SKM-1 (cell line): Measurements from ENCODE around the gene PRDM2.

Source experiments
- DNase-seq: peaks from one replicate; lab custom pipeline; 2025; ENCODE audit not compliant: unreplicated experiment; lab: John Stamatoyannopoulos, UW

PRDM2 gene

GRCh38 chr1:13812456-13813397 is 112.7 kb downstream of the PRDM2 start:
- no peak for DNase-seq

DNA sequence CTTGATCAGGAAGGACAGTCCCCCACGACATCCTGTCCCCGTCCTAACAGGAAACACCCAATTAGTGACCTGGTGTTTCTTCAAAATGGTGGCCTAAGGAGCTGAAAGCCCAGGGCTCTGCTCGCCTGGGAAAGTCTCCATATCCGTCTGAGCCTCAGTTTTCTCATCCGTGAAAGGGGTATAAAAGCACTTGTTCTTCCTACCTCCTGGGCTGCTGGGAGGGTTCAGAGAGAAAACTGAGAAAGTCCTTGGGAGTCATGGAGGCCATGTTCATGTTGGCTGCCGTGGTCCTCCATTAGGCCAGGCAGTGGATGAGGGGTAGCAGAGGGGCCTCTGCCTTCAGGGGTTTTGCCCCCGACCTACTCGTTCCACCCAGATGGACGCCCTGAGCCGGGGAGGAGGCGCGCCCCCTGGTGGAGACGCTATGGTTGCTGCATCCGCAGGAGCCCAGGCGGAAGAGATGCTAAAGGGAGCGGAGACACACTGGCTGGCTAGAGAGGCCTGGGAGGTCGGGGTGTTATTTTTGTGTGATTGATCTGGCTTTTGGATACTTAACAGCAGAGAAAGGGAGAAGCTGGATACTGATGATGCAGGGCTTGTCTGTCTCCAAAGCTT is 113.5 kb downstream of the PRDM2 start:
- no peak for DNase-seq

DNA sequence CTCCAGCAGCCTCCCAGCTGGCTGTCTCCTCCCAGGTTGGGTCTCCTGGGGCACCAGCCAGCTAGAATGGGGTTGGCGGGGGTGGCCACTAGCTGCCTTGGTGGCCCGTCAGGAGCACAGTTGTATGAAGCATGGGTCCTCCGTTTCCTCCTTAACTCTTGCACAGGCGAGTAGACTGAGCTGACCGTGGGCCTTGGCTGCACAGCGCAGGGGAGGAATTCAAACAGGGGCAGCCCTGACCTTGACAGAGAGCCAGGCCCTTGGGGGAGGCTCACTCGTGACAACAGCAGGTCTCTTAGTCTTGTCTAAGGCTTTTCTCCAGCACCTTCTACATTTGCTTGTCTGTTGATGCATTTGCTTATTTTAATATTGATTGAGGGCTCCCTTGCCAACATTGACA is 114.1 kb downstream of the PRDM2 start:
- no peak for DNase-seq

- no peak for DNase-seq
Observed at GRCh38 chr1:13816016-13816760, 116.2 kb downstream of the PRDM2 start.

DNA sequence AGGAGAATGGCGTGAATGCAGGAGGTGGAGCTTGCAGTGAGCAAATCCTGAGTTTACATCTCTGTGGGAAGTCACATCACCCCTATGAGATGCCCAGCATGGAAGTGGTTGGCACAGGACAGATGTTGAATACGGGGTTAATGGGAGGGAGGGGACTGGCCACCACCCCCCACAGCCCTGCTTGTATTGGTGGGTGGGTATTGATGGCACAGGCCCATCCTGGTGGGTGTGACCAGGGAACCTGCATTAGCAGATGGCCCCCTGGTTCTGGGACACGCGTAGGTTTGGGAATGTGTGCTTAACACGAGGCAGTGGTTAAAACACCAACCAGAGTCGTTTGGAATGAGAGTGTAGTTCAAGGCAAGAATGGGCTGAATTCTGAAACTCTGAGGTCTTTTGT is 117.9 kb downstream of the PRDM2 start:
- no peak for DNase-seq

- no peak for DNase-seq
Observed at GRCh38 chr1:13818926-13819325, 118.9 kb downstream of the PRDM2 start.

DNA sequence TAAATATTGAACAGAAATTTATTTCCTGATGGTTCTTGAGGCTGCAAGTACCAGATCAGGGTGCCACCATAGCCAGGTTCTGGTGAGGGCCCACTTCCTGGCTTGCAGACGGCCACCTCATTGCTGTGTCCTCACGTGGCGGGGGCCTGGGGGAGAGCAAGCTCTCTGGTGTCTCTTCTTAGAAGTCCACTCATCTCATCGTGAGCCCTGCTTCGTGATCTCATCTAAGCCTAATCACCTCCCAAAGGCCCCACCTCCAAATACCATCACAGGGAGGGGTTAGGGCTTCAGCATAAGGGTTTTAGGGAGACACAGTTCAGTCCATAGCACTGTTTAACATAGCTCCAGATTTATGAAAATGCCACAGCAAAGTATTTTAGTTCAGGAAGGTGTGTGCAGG is 119.7 kb downstream of the PRDM2 start:
- no peak for DNase-seq

DNA sequence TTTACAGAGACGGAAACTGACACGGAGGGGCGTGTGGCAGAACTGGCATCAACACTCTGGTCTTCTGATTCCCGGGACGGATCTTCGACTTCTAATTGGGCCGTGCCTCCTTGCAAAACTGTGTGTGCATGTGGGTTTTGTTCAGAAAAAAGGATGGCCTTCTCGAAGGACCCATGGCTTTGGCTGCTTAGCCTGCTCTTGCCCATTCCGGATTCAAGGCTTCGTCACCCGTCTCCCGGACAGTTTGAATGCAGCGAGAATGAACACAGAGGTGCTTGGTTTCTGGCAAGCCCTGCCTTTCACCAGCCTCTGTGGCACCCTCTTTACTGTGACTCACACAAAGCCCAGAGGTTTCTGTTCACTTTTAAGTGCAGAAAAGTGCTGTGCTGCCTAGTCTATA is 120.1 kb downstream of the PRDM2 start:
- DNase-seq: no peak

DNA sequence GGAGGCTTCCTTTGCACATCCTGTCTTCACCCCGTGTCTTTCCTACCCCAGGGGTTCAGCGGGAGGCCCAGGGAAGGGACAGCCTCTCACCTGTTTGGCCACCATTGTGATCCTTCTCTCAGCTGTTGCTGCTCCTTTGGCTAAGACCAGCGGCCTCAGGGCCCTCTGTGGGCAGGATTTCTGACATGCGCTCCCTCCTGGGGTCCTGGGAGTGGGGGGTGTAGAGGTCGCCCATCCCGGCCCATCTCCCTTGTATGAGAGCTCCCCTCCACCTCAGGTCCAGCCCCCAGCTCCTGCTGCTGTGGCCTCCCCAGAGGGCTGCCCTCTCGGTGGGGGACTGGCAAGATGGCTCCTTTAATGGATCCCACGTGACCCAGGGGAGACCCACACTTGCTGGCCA is 120.5 kb downstream of the PRDM2 start:
- DNase-seq: no peak

DNA sequence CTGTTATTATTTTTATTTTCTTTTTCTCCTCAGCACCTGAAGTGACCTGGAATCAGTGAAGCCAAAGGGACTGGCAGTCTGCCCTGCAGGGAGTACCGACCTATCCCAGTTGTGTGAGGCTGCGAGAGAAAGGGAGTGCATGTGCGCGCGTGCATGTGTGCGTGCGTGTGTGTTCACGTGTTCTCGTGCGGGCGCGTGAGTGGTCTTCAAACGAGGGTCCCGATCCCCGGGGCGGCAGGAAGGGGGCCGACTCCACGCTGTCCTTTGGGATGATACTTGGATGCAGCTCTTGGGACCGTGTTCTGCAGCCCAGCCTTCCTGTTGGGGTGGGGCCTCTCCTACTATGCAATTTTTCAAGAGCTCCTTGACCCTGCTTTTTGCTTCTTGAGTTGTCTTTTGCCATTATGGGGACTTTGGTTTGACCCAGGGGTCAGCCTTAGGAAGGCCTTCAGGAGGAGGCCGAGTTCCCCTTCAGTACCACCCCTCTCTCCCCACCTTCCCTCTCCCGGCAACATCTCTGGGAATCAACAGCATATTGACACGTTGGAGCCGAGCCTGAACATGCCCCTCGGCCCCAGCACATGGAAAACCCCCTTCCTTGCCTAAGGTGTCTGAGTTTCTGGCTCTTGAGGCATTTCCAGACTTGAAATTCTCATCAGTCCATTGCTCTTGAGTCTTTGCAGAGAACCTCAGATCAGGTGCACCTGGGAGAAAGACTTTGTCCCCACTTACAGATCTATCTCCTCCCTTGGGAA is 123.3 kb downstream of the PRDM2 start:
- no peak for DNase-seq

GRCh38 chr1:13823936-13824335 is 123.9 kb downstream of the PRDM2 start:
- no peak for DNase-seq

DNA sequence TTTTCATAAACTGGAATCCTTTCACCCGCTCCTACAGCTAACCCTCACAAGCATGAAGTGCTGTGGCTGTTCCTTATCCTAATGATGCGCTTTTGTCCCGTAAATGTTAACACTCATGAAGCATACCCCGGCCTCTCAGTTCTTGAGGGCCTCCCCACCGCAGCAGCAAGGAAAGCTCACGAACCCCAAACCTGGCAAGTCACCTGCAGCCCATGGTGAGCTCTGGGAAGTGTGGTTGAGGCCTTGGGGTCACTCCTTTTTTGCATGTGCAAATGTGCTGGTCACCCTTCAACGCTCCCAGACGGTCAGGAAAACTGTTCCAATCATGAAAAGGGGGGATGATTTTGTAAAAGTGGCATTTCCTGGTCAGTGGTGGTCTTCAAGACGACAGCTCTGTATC is 124.6 kb downstream of the PRDM2 start:
- DNase-seq: no peak

GRCh38 chr1:13825033-13825432 is 125.0 kb downstream of the PRDM2 start:
- DNase-seq: no peak

DNA sequence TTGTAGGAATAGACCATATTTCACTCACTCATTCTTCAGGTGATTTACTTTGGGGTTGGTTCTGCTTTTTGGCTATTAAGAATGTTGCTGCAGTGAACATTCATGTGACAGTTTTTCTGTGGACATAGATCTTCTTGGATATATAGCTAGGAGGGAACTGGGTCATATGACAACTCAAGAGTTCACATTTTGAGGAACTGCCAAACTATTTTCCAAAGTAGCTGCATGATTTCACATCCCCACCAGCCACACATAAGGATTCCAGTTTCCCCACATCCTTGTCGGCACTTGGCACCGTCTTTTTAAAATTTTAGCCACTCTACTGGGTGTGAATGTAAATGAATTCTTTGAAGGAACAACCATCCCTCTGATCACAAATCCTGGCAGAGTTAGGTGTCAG is 126.0 kb downstream of the PRDM2 start:
- DNase-seq: no peak

DNA sequence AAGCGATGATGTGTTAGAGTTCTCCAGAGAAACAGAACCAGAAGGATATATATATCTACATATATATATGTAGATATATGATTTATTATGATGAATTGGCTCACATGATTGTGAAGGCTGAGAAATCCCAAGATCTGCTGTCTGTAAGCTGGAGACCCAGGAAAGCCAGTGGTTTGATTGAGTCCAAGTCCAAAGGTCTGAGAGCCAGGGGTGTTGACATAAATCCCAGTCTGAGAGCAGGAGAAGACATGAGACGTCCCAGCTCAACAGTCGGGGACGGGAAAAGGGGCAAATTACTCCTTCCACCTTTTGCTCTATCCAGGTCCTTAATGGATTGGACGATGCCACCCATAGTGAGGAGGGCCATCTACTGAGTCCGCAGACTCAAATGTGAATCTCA is 126.6 kb downstream of the PRDM2 start:
- no peak for DNase-seq

DNA sequence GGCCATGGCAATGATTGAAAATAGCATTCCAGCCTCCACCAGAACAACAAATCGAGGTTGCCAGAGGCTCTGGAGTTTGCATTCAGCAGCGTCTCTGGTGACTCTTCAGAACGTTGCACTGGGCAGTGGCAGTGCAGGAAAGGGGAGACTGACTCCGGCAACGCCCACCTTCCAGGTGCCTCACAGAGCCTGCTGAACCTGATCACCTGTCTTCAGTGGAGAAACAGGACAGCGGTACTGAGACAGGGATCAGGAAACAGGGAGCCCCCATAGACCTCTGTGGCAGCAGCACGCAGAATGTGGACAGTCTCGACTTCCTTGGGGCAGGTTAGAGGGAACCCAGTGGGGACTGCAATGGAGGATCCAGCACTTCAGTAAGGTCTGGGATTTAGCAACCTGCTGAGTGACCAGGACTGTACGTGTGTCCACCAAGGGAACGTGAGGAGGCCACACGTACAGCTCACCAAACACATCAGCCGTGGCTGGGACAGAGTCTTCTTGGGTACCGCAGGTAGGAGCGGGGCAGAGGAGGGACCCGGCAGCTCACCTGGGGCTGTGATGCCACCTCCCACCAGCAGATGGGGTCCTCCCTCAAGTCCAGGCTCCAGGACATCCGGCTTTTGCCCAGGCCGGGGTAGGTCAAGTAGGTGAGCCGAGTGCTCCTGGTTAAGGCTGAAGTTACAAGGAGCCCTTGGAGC is 128.6 kb downstream of the PRDM2 start:
- no peak for DNase-seq

GRCh38 chr1:13829152-13829769 is 129.3 kb downstream of the PRDM2 start:
- no peak for DNase-seq

- no peak for DNase-seq
Observed at GRCh38 chr1:13830170-13830569, 130.2 kb downstream of the PRDM2 start.

DNA sequence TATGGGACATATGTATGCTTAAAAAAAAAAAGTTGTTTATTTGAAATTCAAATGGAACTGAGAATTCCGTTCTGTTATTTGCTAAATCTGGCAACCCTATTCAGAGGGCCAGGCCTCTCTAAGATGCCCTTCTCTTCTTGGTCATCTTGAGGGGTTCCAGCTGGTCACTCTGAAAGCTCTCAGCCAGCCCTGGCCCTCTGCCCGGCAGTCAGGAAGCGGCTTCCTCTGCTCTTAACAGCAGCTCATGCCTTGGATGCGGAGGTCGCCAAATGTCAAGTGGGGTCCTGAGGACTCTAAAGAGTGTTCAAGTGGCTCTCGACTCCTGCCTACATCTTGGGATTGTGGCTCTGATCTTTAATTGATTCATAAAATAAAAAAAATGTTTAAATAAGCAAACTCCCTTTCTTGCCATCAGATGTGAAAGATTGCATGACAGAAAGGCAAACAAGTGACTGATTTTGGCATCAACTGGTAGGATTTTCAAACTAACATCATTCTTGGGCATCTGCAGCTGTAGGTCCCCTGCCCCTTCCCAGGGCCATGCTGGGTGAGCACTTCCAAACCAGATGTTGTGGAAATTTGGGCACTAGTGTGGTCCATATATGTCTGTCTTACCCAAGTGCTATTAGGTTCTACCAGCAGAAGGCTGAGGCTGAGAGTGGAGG is 130.8 kb downstream of the PRDM2 start:
- no peak for DNase-seq

DNA sequence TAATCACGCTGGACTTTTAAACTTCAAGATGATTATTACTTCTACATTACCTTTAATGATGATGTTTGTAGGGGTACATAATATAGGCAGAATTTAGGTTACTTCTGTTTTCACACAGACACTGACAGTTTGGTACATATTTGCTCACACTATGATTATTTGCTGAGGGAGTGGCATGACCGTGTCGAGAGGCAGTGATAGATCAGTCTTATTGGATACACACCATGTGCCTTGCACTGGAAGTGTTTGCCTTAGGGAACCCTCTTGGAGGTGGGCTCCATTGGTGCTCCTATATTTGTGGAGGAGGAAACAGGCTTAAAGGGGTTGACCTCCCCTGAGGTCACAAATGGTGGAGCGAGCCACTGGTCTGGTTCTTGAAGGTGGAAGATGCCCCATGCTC is 132.1 kb downstream of the PRDM2 start:
- no peak for DNase-seq
